HG02885 (cell line): ENCODE results near the gene FAM120A.

ENCODE experiments used
- ATAC-seq: cut with Tn5 transposase; IDR thresholded peaks from one replicate; pipeline ENCODE4 v1.9.1; 2021; ENCODE audit warnings: mild to moderate bottlenecking; ENCODE audit not compliant: unreplicated experiment, poor library complexity

The FAM120A gene

DNA sequence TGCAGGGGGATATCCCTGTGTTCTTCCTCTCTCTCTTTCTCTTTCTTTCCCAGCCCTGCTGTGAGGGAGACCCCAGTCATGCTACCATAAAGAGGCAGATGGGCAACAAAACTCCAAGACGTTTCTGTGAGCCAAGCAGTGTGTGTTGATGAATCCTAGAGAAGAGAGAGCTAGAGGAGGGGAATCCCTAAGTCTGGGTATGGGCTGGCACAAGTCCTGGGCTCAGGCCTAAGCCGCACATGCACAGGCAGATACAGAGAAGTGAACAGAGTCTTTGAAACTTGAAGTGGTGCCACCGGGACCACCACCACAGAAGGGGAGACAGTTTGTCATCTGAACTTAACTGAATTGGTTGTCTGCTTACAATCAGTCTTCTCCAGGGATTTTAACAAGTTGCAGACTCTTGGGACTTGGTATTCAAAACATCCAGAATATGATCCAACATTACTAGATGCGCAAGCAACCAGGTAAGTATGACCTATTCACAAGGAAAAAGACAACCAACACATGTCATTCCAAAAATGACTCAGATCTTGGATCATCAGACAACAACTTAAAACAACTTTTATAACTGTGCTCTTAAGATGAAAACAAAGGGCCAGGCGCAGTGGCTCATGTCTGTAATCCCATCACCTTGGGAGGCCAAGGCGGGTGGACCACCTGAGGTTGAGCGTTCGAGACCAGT is 10.4 kb upstream of the FAM120A start:
- ATAC-seq, result no peak

DNA sequence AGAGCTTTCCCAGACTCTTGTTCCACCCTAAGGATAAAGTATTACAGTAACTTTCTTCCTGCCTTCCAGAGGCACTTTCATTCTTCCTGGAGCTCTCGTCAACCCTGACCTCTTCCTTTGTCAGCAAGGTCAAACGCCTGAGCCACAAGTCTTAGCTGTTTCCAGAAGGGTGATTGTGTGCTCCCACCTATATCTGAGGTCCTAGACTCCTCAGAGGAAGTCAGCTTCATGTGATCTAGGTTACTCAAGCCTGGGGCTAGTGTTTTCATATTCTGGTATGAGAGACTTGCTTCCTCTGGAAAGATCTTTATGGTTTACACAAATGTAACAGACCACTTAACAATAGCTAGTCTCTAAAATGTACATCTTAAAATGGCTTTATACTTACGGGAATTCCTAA is 5.4 kb upstream of the FAM120A start:
- ATAC-seq, result no peak

DNA sequence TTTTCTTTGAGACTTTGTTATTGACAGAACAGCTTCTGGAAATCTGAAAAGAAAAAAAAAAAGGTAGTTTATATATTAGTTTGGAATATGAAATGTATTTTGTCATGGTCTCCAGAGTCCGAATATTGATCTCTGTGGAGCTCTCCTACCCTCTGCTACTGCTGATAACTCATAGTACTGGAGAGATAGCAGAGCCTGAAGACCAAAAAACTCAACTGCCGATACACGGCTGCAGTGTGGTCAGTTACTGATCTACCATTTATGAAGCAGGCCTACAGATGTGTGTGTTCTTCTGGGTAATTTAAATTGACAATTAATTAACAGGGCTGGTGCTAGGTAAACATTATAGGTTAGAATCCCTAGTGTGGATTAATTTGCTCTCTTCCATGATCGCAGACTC is 3.8 kb upstream of the FAM120A start:
- no peak for ATAC-seq

DNA sequence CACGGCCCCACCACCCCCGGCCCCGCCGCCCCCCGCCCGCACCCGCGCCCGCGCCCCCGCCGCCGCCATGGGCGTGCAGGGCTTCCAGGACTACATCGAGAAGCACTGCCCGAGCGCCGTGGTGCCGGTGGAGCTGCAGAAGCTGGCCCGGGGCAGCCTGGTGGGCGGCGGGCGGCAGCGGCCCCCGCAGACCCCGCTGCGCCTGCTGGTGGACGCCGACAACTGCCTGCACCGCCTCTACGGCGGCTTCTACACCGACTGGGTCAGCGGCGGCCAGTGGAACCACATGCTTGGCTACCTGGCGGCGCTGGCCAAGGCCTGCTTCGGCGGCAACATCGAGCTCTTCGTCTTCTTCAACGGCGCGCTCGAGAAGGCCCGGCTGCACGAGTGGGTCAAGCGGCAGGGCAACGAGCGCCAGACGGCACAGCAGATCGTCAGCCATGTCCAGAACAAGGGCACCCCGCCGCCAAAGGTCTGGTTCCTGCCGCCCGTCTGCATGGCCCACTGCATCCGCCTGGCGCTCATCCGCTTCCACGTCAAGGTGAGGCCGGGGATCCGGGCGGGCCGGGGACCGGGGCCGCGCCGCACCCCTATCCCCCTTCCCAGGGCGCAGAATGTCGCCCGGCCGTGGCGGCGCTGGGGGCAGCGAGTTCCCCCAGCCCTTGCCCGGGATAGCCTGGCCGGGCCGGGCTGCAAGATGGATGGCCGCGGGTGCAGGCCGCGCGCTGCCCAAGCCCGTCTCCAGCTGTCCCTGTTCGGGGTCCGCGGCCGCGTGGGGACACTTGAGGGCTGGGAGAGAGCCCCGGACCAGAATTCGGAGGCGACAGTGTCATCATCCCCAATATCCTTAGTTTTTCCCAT is 594 bp downstream of the FAM120A start:
- peak; percentile 17 for ATAC-seq

DNA sequence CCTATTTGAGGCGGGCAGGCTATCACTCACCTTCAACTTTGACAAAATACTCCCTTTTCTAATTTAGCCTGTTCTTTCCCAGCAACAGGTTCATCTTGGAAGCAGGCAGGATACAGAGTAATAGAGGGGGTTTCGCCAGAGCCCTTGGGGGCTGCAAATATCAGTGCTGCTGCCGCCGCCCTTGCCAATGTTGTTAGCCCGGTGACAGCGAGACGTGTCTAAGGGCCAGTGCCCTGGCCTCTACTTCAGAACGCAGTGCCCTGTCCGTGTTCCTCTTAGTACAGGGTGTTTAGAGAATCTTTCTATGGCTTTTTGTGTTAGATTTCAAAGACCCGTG is 1.2 kb downstream of the FAM120A start:
- no peak for ATAC-seq

DNA sequence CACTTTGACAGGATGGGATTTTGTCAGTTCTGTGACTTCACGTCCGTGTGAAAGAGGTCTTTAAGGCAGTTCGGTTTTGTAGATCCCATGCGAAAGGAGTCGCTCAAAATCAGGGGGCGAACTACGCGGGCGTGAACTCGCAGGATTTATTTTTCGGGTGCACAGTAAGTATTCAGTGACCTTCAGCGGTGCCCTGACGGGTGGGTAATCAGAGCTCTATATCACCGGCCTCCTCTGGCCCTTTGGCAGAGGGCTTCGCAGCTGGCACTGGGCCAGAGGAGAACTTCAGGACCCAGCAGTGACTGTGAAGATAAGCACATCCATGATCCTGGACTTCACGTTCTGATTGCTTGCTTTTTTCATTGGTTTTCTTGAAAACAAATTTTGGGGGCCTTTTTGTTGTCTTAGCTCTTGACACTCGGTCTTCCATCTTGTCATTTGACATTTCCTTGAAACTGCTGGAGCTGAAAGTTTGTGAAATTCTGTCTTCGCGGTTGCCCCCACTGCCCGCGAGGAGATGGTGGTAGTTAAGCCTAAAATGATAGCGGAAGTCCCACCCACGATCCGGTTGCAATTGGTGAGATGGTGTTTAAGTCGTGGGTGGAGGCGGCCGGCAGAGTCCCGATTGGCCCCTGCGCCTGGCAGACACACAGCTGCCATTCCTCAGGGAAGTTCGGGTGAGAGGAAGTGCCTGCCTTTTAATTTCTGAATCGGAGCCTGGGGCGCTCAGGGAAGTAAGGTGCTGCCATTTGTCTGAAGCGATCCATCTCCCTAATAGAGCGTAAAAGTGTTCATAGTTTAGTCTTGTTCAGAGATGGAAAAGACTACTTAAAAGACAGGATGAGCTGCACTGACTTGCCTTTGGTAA is 1.8 kb downstream of the FAM120A start, which contains the start of gene FAM120AOS:
Gene FAM120AOS (minus strand): TSS at position 535 of the 868 bp plus-strand sequence. CDS start 872 bp downstream, outside the sequence.
- peak; percentile 61 for ATAC-seq

DNA sequence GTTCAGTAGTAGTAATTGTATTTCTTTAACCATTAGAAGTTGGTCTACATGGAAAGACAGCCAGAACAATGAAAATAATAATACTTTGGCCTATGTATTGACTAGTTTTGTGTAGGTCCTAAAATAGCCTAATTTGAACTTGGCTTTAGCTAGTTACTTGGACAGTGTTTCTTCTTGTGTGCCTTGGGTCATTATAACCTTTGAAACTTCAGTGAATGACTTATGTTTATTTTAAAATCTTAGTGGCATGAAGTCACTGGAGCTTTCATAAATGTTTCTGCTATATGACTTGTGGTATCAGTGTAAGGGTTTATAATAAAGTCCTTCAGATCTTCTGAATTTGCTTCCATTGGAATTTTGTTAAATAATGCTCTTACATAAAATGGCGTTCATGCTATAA is 4.5 kb downstream of the FAM120A start:
- ATAC-seq, result no peak

DNA sequence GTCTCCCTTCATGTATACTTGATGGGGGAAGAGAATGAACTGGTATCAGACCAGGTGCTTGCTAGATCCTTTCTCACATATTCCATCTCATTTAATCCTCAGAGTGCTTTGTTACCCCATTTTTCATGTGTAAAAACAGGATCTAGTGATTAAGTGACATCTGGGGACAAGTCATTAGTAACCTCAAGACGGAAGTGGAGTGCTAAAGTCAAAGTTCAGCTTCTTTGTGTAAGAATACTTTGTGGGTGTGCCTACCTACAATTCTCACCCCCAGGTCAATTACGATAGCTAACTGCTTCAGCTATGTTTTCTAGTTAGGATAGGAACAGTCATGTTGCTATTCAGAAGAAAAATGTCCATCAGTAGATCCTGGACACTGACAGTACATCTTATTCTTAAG is 5.0 kb downstream of the FAM120A start:
- no peak for ATAC-seq

DNA sequence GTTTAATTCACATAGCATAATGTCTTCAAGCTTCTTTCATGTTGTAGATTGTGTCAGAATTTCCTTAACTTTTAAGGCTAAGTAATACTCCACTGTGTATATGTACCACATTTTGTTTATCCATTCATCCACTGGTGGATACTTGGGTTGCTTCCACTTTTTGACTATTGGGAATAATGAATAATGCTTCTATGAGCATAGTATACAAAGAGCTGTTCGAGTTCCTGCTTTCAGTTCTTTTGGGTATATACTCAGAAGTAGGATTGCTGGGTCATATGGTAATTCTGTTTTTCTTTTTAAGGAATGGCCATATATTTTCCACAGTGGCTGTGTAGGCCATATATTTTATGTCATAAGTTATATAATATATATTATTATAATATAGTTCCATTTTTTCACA is 5.5 kb downstream of the FAM120A start:
- ATAC-seq, result no peak

DNA sequence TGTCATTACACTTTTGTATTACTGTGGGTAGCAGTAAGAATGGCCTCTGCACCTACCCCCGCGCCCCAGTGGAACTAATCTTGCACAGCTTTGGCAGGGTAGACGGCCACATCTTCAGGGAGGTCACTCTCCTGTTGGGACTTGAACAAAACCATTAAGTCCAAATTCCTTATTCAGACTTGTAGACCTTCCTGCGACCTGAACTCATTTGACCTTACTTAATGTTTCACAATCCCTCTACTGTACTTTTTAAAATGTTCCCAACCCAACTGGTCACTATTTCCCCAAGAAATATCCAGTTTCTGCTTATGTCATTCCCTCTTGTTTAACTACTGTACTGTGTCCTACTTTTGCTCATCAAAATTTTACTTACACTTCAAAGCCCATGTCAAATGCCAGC is 7.2 kb downstream of the FAM120A start:
- no peak for ATAC-seq

DNA sequence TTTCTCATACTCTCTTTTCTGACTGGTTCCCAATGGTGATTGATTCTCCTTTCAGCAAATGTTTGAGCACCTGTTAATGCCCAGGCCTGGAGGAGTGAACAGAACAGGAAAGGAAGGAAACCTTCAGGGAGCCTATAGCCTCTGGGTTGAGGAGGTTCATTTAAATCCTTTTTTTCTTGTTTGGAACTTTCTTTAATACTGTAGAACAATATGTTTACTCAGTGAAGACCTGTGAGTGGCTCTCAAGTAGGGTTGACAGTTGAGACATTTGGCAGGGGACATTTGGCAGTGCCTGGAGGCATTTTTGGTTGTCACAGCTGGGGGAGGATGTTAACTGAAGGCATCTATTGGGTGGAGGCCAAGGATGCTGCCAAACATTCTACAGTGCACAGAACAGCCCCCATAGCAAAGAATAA is 8.0 kb downstream of the FAM120A start:
- no peak for ATAC-seq

DNA sequence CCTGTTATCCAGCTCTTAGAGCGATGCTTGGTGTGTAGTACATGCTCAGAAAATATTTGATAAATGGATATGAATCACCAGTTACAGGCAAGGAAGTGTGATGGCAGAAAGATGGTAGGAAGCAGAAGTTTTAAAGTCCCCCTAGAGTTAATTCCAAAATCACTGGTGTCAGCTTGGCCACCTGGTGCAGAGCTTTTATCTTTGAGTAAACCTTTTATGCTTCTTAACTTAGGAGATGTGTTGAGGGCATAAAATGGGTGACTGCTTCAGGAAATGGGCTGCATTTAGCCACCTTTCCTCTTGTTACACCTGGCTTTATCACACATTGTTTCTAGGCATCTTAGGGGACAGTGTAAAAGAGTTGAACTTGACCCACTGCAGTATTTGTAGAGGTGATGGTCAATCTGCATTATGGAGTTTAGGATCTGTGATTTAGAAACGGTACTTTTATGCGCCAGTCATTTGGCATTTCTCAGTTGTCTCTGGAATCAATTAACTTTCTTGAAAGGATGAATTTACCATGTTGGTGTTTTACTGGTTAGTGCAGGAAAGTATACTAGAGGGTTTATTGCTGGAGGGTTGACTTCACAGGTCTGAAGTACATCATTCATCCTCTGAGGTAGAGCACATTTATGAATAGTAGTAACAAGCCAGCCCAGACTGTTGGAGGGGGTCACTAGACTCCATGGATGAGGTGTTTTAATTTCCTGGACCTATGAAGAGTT is 9.4 kb downstream of the FAM120A start:
- ATAC-seq, result no peak

DNA sequence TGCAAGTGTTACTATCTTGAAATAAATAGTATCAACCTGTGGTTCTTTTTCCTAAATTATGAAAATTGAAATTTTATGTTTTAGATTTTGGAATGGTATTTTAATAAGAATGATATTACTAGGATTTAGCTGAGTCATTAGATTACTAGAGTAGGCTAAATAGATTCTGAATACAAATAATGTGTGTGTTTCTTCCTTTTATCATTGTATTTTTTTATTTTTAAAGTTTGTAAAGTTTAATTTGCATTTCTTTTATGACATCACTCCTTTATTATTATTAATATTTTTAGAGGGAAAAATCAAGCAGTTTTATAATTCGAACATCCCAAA is 9.9 kb downstream of the FAM120A start:
- ATAC-seq, result no peak

DNA sequence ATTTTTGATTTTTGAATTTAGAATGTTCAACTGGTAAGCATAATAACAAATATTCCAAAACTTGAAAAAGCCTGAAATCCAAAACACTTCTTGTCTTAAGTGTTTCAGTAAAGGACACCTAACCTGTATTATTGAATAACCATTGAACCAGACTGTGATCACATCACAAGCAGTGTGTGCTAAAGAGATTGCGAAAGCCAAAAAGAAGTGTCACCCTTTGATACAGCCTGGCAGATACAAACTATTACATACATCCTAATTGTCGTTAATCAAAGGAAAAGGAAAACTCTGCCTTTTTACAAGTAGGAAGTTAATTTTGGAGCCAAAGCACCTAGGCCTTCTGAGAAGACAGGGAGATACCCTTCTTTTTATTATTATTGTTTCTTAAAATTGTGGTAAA is 10.3 kb downstream of the FAM120A start:
- no peak for ATAC-seq

DNA sequence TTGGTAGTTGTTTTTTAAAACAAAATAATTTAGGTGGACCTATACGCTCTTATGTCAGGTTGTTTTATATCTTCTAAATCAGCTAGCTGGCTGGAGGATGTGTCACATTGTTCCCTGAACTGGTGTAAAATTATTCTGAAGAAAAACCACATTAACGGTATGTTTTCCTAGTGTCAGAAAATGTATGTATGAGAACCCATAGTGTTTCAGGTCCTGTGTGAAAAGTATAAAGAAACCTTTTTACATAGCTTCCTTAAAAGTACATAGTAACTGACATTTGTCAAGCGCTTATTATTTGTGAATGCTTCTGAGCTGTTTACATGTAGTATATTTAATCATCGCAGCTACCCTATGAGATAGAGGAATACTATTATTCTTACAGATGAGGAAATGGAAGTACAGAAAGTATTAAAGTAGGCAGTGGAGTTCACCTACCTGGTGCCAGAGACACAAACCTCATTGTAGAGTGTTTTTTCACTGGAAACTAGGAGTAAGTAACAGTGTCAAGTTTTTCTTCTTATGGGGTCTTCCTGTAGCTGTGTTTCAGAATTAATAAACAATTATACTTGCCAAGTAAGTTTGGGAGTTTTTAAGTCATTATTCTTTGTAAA is 12.3 kb downstream of the FAM120A start:
- no peak for ATAC-seq

DNA sequence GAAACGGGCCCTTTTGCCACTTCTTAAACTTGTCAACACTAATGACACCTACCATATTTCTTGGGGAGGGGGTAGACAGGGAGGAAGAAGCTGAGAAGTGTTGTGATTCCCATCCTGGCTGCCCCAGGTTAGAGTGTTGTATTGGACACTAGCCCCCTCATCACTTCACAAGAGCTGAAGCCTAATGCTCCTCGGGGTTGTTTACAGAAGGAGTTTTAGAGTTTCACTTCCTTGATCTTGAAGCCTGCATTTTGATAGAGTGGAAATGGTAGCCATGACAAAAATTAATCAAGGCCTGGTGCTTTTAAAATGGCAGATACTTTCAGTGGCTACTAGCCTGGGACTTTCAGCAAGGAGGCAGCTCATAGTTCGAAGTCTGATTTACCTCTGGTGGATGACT is 12.9 kb downstream of the FAM120A start:
- ATAC-seq, result peak; percentile 66

DNA sequence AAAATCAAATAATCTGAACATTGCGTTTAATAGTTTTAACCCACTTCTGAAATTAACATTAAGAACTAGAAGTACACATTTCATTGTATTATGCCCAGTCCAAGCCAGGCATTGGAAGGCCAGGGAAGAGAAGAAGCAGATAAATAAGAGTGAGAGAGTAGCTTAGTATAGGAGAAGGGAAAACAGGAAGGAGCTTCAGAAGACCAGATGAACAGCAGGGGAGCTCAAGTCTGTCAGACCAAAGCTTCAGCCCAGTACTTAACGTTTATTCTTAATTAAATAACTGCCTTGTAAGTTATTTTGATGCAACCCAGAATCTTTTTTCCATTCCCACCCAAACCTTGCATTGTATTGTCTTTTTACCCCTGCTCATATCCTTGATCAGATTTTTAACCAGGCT is 13.4 kb downstream of the FAM120A start:
- no peak for ATAC-seq

DNA sequence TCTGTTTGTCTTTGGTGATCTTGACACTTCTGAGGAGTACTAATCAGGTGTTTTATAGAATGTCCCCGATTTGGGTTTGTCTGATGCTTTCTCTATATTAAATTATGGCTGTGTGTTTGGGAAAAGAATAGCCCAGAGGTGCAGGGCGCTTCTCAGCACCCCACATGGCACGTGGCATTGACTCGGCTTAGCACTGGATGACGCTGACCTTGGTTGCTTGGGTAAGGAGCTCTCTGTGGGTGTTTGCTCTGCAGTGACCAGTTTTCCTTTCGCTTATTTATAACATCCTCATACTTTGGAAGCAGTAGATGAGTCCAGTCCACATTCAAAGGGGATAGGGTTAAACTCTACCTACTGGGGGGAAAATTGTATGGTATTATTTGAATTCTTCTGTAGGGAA is 14.4 kb downstream of the FAM120A start:
- ATAC-seq, result no peak

DNA sequence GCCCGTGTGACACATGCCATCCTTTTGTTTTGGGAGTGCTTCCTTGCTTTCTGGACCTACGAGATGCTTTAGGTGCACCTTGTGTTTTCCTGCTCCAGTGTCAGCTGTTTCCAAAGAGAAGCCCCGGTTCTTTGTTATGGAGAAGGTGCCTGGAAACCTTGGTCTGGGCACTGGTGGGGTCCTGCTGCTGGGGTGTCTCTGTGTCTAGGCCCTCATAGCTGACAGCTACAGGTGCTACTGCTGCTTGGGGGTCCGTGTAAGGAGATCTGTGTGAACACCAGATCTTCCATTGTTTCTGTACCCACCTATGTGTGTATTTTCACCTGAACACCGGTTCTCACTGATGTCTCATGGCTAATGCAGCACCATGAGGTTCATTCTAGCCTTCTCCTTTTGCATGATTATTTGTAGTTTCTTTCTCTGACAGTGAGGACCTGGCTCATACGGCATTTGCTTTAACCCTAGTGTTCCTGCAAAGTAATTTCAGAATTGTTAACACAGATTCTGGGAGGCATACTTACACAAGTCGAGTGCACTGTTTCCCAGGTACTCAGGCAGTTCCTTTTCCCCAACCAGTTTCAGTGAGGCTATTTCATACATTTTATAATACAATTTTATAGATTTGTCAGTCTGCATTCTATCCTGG is 15.1 kb downstream of the FAM120A start:
- ATAC-seq, result no peak

DNA sequence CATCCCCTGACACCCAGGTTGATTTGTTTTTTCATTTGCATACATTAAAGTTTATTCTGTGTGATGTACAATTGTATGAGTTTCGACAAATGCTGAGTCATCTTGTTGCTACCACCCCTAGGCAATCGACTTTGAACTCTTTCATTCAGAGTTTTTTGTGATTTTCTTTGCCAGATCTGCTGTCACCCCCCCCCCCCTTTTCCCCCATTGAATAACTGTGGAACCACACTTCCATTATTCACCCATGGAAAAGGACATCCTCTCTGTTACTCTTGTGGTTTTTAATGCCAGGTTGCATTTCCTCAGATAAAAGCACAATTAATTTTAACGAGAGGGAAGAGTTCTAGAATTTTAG is 15.6 kb downstream of the FAM120A start:
- no peak for ATAC-seq
